Activated CD8-positive, alpha-beta memory T cell treated with anti-CD3 and anti-CD28 coated beads, Interleukin-2, amount 50 U/mL, for 24 hours (primary cell): ENCODE data around the gene MPRIP.

ENCODE experiments used
- DNase-seq: peaks from one replicate; pipeline ENCODE4 v3.0.0-alpha.2; 2020; ENCODE audit errors: extremely low read depth

Gene MPRIP

GRCh38 chr17:17051380-17051779 is 9.1 kb downstream of the MPRIP start:
- DNase-seq = no peak

GRCh38 chr17:17051791-17052461 is 9.7 kb downstream of the MPRIP start:
- DNase-seq = no peak

GRCh38 chr17:17052462-17053221 is 10.4 kb downstream of the MPRIP start:
- no peak for DNase-seq

GRCh38 chr17:17053446-17054379 is 11.5 kb downstream of the MPRIP start:
- no peak for DNase-seq

GRCh38 chr17:17054636-17055035 is 12.4 kb downstream of the MPRIP start:
- no peak for DNase-seq

- no peak for DNase-seq
These were observed 13.3 kb downstream of the MPRIP start for GRCh38 chr17:17055286-17056155.

- DNase-seq = no peak
These were observed 13.9 kb downstream of the MPRIP start for GRCh38 chr17:17056156-17056539.

- DNase-seq = no peak
These were observed 14.8 kb downstream of the MPRIP start for GRCh38 chr17:17057057-17057551.

GRCh38 chr17:17058304-17058703 is 16.0 kb downstream of the MPRIP start:
- no peak for DNase-seq

GRCh38 chr17:17059301-17059890 is 17.1 kb downstream of the MPRIP start:
- DNase-seq = no peak

GRCh38 chr17:17060001-17060922 is 18.0 kb downstream of the MPRIP start:
- DNase-seq = no peak

GRCh38 chr17:17060930-17061329 is 18.7 kb downstream of the MPRIP start:
- DNase-seq = no peak

GRCh38 chr17:17061516-17061915 is 19.3 kb downstream of the MPRIP start:
- no peak for DNase-seq

- no peak for DNase-seq
These were observed 20.1 kb downstream of the MPRIP start for GRCh38 chr17:17062356-17062755.

GRCh38 chr17:17062866-17063265 is 20.6 kb downstream of the MPRIP start:
- no peak for DNase-seq

- no peak for DNase-seq
These were observed 21.4 kb downstream of the MPRIP start for GRCh38 chr17:17063546-17064122.

GRCh38 chr17:17064322-17064721 is 22.1 kb downstream of the MPRIP start:
- no peak for DNase-seq

- no peak for DNase-seq
These were observed 23.8 kb downstream of the MPRIP start for GRCh38 chr17:17066021-17066420.

GRCh38 chr17:17067257-17067656 is 25.0 kb downstream of the MPRIP start:
- DNase-seq = no peak
